Stomach (tissue), 4 donors: ENCODE measurements around the gene CST1.

ENCODE experiments used
- CTCF ChIP-seq, 7 experiments: fragments of 450-650 bp in 4 of 7; fragments of 200-600 bp in 3 of 7; sonication (generic) in 3 of 7; IDR thresholded peaks; one replicate each; pipeline ENCODE4 v1.5.1; 2016 to 2019; ENCODE audit warnings: antibody characterized with exemption in 7 of 7, control low read depth in 2 of 7, mild to moderate bottlenecking in 1 of 7
- POLR2A ChIP-seq, 4 donors: fragments of 450-650 bp; IDR thresholded peaks; one replicate each; pipeline ENCODE4 v1.6.1; 2016; ENCODE audit warnings: antibody characterized with exemption in 4 of 4, control low read depth in 2 of 4, mild to moderate bottlenecking in 1 of 4, moderate library complexity in 1 of 4

GRCh38 chr20:23746321-23746720, 4.4 kb downstream of the CST1 start:
- TF ChIP-seq CTCF (IDR thresholded peaks at IDR 0.05) (no peak), POLR2A (IDR thresholded peaks at IDR 0.05) (no peak)
